Nucleus accumbens (tissue), 56 donors: Measurements from ENCODE around the gene UGT1A5.
"Not testable (repeated sequence)": the region's sequence is repeated elsewhere in the genome, so short reads cannot be mapped to it uniquely, and the experiment has no call there.

Experiments used
- DNase-seq, 56 donors: peaks; one replicate each; lab custom pipeline; 2025; lab: John Stamatoyannopoulos, UW

The UGT1A5 gene

DNA sequence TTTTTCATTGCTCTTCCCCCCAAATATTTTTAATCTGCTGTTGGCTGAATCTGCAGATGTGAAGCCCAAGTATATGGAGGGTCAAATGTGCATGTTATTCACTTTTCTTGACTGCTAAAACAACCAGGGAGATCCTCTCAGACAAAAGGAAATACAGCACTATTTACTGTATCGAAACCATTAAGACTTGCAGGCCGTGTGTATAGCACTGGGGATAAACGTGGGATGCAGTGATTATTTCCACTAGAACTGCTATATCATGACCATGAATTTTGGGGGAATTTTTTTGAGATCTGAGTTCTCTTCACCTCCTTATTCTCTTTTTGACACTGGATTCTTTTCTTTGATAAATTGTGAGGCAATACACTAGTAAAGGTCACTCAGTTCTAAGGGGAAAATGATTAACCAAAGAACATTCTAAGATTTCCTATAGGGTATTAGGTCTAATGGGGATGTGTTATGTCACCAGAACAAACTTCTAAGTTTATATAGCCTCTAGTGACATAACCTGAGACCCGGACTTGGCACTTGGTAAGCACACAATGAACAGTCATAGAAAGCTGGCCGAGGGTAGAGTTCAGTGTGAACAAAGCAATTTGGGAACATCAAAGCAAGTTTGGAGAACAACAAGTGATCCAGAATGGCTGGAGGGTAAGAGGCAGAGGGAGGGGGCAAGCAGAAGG lies 32.5 kb downstream of the UGT1A5 start:
- no peak for DNase-seq

DNA sequence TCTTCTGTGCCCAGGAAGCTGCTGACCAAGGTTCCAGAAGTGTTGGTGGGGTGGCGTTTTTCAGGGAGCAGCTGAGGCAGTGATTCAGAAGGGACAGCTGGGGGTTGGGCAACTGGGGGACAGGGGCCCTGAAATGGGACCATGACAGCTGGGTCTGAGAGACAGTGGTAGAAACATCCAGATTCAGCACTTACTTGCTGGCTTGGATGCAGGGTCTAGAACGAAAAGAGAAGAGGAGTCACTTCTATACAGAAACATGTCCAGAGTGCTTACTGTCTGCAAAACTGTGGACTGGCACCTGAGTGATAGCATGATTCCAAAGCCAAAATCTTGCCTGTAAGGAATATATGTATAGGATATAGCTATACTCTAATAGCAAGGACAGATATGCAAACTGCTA lies 33.1 kb downstream of the UGT1A5 start:
- not testable (repeated sequence) for DNase-seq

DNA sequence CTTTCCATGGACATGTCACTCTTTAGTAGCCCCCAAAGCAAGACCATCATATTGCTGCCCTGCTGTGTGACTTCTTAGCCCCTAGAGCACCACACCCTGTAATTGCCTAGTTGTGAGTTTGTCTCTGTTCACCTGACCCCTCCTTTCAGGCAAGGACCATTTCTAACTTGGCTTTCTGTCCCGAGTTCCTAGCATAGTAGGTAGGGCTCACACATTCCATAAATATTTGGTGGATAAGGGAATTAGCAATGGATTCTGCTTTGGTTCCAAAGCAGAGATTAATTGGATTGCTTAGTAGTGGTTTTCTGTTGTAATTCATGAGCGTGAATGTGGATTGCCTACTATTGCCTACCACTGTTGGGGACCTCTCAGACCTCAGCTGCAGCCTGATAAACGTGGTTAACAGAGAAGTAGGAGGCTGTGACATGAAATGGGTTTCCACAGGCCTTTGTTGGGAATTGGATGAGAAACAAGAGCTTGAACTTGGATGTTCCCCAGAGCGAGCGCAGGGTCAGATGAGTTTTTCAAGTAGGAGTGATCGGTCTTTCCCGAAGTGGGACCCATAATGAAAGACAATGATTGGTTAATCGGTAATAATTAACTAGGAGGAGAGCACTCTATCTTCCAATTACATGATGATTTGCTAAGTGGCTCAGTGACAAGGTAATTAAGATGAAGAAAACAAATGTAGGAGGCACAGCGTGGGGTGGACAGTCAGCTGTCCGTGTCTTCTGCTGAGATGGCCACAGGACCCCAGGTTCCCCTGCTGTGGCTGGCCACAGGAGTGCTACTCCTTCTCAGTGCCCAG lies 34.0 kb downstream of the UGT1A5 start:
- DNase-seq = no peak

DNA sequence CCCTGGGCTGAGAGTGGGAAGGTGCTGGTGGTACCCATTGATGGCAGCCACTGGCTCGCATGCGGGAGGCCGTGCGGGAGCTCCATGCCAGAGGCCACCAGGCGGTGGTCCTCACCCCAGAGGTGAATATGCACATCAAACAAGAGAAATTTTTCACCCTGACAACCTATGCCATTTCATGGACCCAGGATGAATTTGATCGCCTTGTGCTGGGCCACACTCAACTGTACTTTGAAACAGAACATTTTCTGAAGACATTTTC lies 34.5 kb downstream of the UGT1A5 start:
- no peak for DNase-seq

DNA sequence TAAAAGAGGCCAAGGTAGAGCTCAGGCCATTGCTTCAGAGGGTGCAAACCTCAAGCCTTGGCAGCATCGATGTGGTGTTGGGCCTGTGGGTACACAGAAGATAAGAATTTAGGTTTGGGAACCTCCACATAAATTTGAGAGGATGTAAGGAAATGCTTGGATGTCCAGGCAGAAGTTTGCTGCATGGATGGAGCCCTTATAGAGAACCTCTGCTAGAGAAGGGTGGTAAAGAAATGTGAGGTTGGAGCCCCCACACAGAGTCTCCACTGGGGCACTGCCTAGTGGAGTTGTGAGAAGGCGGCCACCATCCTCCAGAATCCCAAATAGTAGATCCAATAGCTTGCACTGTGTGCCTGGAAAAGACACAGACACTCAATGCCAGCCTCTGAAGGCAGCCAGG lies 38.0 kb downstream of the UGT1A5 start:
- DNase-seq = not testable (repeated sequence)

DNA sequence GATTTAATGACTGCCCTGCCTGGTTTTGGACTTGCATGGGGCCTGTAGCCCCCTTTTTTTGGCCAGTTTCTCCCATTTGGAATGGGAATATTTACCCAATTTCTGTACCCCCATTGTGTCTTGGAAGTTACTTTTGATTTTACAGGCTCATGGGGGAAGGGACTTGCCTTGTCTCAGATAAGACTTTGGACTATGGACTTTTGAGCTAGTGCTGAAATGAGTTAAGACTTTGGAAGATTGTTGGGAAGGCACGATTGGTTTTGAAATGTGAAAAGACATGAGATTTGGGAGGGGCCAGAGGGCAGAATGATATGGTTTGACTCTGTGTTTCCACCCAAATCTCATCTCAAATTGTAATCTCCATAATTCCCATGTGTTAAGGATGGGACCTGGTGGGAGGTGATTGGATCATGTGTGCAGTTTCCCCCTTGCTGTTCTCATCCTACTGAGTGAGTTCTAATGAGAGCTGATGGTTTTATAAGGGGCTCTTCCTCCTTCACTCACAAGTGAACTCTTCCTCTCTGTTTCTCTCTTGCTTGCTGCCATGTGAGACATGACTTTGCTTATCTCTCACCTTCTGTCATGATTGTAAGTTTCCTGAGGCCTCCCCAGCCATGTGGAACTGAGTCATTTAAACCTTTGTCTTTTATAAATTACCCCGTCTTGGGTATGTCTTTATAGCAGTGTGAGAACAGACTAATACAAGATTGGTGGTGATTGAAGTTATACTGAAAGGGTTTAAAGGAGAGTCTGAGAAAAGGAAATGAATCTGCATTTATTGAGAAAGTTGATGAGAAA lies 38.7 kb downstream of the UGT1A5 start:
- DNase-seq = not testable (repeated sequence)

DNA sequence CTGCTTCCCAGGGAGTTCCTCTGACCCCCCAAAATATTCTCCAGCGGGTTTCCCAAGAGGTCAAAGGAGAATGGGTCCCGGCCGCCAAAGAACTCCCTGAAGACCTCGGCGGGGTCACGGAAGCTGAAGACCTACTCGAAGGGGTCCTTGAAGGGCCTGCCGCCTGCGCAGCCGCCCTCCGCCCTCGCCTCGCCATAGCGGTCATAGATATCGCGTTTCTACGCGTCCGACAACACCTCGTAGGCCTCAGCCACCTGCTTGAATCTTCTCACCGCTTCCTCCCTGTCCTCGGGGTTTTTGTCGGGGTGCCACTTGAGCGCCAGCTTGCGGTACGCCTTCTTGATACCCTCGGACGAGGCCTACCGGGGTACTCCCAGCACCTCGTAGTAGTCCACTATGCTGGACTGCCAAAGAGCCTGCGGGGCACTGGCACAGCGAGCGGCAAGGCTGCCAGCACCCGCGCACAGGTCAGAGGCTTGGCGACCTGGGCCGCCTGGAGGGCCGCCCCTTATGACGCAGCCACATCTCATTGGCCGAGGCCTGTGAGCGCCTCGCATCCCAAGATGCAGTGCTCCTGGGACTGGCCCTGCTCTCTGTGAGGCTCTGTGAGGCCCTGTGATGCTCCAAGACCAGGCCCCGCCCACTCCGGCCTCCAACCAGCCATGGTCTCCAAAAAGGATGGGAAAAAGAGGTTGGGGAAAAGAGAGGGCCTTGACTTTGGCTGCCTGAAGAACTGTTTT lies 42.3 kb downstream of the UGT1A5 start:
- DNase-seq = no peak

DNA sequence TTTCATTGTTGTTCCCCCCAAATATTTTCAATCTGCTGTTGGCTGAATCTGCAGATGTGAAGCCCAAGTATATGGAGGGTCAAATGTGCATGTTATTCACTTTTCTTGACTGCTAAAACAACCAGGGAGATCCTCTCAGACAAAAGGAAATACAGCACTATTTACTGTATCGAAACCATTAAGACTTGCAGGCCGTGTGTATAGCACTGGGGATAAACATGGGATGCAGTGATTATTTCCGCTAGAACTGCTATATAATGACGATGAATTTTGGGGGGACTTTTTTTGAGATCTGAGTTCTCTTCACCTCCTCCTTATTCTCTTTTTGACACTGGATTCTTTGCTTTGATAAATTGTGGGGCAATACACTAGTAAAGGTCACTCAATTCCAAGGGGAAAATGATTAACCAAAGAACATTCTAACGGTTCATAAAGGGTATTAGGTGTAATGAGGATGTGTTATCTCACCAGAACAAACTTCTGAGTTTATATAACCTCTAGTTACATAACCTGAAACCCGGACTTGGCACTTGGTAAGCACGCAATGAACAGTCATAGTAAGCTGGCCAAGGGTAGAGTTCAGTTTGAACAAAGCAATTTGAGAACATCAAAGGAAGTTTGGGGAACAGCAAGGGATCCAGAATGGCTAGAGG lies 43.8 kb downstream of the UGT1A5 start:
- no peak for DNase-seq

DNA sequence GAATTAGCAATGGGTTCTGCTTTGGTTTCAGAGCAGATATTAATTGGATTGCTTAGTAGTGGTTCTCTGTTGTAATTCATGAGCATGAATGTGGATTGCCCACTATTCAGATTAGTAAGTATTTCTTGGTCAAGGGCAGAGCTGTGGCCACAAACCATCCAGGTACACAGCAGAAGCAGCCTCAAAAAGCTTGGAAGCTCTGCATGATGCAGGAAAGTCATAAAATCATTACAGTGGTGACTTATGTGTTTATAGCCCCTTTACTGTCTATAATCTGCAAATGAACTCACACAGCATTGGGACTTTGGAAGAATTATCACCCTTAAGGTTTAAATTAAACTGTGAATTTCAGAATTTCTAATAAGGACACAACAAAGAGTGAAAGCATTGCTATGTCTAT lies 45.4 kb downstream of the UGT1A5 start:
- DNase-seq = no peak

DNA sequence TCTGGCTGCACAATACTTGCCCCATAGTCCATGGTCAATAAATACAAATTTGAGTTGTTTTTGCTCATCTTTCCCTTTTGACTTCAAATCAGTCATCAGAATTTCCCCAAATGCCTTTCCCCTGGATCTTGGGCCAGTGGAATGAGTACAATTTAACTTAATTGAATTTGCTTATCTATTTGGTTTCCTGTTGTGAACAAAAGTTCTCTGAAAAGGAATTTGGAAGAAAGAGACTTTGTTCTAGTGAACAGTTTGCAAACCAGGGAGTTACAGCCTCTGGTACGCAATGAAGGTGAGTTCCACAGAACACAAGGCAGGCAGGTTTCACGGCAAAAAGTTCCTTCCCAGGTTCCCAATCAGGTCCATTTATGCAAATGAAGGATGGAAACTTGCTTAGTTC lies 46.1 kb downstream of the UGT1A5 start:
- DNase-seq = no peak

DNA sequence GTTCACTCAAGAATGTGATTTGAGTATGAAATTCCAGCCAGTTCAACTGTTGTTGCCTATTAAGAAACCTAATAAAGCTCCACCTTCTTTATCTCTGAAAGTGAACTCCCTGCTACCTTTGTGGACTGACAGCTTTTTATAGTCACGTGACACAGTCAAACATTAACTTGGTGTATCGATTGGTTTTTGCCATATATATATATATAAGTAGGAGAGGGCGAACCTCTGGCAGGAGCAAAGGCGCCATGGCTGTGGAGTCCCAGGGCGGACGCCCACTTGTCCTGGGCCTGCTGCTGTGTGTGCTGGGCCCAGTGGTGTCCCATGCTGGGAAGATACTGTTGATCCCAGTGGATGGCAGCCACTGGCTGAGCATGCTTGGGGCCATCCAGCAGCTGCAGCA lies 47.3 kb downstream of the UGT1A5 start, which contains the start of gene UGT1A1:
UGT1A1 (plus strand) TSS at position 228 of the 400 bp plus-strand sequence; CDS start at position 246, 18 bp downstream.
- DNase-seq = no peak

DNA sequence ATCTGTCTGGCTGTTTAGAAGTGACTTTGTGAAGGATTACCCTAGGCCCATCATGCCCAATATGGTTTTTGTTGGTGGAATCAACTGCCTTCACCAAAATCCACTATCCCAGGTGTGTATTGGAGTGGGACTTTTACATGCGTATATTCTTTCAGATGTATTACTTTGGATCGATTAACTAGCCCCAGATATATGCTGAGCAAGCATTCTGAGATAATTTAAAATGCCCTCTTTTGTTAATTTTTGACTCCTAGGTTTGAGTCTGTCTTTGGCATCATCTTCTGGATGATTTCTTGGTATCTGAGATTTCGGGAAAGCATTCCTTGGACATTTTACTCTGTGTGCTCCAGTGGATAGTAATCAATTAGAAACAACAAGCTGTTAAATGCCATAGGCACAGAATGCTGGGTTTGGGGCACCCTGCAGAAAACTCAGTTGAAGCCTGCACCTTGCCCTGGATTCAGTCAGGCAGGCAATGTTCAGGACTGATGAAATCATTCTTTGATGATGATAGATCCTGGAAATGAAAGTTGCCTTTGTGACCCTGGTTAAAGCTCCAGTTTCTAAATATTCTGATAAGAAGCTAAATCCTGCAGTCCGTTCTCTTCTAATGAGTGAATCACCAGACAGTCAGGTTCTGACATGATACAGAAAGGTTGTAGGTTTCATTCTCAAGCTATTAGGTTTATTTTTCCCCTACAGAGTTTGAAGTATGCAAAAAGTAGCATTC lies 48.5 kb downstream of the UGT1A5 start:
- DNase-seq = no peak

DNA sequence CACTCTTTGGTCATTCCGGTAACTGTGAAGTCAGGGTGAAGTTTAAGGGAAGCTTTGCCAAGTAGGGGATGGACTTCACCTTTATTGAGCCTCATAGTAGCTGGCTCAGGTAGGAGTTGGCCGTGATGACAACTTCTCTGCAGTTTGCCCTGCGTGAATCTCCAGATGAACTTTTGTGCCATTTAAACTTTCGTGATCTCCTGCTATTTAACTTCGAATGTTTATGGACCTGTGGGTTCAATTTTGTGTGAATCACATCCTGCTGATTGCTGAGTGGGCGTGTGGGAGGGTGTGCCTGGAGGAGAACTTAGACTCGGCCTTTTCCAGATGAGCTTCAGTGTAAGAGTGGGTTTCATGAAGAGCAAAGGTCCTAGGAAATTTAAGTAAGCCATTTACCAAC lies 51.6 kb downstream of the UGT1A5 start:
- DNase-seq = no peak

DNA sequence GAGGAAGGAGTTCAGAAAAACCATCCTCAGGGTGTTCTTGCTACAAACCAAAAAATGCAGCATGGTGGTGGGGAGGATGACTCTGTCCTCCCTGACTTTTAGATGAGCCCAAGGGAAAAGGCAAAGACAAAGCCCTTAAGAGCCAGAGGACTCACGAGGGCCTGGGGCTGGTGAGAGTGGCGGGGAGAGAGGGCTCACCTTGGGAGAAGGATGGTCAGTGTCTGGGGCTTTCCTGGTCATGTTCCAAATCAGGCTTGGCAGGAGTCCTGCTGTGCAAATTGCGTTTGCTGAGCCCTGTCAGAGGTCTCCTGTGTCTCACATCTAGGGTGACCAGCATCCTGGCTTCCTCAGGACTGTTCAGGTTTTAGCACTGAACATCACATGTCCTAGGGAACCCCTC lies 52.1 kb downstream of the UGT1A5 start:
- DNase-seq = no peak

DNA sequence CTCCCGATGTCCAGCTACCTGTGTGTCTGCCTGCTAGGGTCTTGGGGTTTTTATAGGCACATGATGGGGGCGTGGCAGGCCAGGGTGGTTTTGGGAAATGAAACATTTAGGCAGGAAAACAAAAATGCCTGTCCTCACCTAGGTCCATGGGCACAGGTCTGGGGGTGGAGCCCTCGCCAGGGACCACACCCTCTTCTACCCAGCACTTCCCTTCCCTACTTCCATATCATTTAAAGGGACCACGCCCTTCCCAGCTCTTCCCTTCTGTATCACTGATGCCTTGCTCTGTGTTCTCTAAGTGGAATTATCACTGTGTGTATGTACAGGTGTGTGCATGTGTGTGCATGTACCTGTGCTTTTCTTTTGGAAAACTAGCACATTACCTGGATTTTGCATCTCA lies 53.7 kb downstream of the UGT1A5 start:
- no peak for DNase-seq

DNA sequence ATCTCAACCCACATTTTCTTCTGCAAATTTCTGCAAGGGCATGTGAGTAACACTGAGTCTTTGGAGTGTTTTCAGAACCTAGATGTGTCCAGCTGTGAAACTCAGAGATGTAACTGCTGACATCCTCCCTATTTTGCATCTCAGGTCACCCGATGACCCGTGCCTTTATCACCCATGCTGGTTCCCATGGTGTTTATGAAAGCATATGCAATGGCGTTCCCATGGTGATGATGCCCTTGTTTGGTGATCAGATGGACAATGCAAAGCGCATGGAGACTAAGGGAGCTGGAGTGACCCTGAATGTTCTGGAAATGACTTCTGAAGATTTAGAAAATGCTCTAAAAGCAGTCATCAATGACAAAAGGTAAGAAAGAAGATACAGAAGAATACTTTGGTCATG lies 55.4 kb downstream of the UGT1A5 start:
- no peak for DNase-seq

DNA sequence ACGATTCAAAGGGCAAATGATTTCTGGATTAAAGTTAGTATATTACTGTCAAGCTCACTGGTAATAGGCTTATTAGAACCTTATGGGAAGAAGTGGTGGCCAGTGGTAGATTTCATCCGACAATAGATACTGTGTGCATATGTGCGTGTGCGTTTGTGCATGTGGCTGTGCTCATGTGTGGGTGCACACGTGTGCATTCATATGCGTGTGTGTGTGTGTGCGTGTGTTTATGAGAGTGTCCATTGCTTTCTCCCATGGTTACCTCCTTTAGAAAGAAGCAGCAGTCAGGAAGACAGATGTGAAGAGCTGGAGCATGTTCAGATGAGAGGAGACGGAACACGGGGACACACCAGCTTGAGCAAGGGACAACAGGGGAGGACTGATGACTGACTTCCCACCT lies 56.6 kb downstream of the UGT1A5 start:
- no peak for DNase-seq

DNA sequence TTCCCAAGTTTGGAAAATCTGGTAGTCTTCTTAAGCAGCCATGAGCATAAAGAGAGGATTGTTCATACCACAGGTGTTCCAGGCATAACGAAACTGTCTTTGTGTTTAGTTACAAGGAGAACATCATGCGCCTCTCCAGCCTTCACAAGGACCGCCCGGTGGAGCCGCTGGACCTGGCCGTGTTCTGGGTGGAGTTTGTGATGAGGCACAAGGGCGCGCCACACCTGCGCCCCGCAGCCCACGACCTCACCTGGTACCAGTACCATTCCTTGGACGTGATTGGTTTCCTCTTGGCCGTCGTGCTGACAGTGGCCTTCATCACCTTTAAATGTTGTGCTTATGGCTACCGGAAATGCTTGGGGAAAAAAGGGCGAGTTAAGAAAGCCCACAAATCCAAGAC lies 59.4 kb downstream of the UGT1A5 start:
- DNase-seq = no peak

DNA sequence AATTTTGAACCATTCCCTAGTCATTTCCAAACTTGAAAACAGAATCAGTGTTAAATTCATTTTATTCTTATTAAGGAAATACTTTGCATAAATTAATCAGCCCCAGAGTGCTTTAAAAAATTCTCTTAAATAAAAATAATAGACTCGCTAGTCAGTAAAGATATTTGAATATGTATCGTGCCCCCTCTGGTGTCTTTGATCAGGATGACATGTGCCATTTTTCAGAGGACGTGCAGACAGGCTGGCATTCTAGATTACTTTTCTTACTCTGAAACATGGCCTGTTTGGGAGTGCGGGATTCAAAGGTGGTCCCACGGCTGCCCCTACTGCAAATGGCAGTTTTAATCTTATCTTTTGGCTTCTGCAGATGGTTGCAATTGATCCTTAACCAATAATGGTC lies 59.9 kb downstream of the UGT1A5 start:
- no peak for DNase-seq

DNA sequence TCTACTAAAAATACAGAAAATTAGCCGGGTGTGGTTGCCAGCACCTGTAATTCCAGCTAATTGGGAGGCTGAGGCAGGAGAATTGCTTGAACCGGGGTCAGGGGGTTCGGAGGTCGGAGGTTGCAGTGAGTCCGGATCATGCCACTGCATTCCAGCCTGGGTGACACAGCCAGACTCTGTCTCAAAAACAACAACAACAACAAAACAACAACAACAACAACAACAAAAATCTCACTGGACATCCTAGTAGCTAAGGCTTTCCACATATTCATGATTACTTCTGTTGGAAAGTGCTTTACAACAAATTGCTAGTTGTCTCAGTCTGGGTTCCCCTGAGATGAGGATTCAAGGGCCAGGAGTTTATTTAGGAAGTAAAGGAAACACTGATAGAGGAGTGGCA lies 61.1 kb downstream of the UGT1A5 start:
- no peak for DNase-seq
